Mucosa of descending colon (tissue), 3 donors: ENCODE measurements around the gene AMER3. TPM values are rescaled to one million over a fixed set of nuclear protein-coding genes. Genes with fewer than 3 reads are reported as not detected.

Source experiments
- ATAC-seq: fragments of 200-7000 bp; cut with Tn5 transposase; one replicate; pipeline ENCODE4 v1.9.1; 2020; ENCODE audit warnings: mild to moderate bottlenecking, moderate library complexity
- DNase-seq, 3 donors: peaks; one replicate each; pipeline ENCODE4 v3.0.0-alpha.2; 2020
- H3K36me3 ChIP-seq: fragments of 200-600 bp; one replicate; pipeline ENCODE4 v1.8.0; 2021; ENCODE audit warnings: low read depth, mild to moderate bottlenecking
- H3K4me1 ChIP-seq: fragments of 200-600 bp; one replicate; pipeline ENCODE4 v1.8.0; 2021; ENCODE audit warnings: low read depth, mild to moderate bottlenecking
- H3K4me3 ChIP-seq: fragments of 200-600 bp; one replicate; pipeline ENCODE4 v1.8.0; 2021; ENCODE audit warnings: mild to moderate bottlenecking
- H3K9me3 ChIP-seq: fragments of 200-600 bp; one replicate; pipeline ENCODE4 v1.8.0; 2021; ENCODE audit warnings: mild to moderate bottlenecking
- CTCF ChIP-seq: fragments of 200-600 bp; IDR thresholded peaks from one replicate; pipeline ENCODE4 v1.8.0; 2022; ENCODE audit warnings: antibody characterized with exemption, mild to moderate bottlenecking
- intact Hi-C, 2 donors: fragments of 100-400 bp; cut with DNase I in 1 of 2; cut with micrococcal nuclease in 1 of 2; formaldehyde crosslinking; loops; one replicate each; pipeline versions ENCODE4 v1.11.0 to v1.11.1; 2022; cut with DNase I, micrococcal nuclease
- total RNA-seq, 3 donors: library from RNA; stranded (reverse); fragmentation: NEBNext Ultra II Directional in 2 of 3; extraction: Animal tissue kit (Norgen Biotek cat#: 25700) in 2 of 3; gene quantifications; one replicate each; pipeline versions ENCODE4 v1.2.1 to v1.2.4, GENCODE V29; 2021 to 2023
- donor health status: DM: no; HTN: no; CAD: no; lungs with moderate emphysema.
- donor health status: DM: no; HTN: no; CAD: no.
- donor health status: DM: no; HTN: yes; CAD: no.

AMER3 gene
- total RNA-seq, 3 donors from 2014 or later: 0.16 to 0.55 (median 0.52) TPM

DNA sequence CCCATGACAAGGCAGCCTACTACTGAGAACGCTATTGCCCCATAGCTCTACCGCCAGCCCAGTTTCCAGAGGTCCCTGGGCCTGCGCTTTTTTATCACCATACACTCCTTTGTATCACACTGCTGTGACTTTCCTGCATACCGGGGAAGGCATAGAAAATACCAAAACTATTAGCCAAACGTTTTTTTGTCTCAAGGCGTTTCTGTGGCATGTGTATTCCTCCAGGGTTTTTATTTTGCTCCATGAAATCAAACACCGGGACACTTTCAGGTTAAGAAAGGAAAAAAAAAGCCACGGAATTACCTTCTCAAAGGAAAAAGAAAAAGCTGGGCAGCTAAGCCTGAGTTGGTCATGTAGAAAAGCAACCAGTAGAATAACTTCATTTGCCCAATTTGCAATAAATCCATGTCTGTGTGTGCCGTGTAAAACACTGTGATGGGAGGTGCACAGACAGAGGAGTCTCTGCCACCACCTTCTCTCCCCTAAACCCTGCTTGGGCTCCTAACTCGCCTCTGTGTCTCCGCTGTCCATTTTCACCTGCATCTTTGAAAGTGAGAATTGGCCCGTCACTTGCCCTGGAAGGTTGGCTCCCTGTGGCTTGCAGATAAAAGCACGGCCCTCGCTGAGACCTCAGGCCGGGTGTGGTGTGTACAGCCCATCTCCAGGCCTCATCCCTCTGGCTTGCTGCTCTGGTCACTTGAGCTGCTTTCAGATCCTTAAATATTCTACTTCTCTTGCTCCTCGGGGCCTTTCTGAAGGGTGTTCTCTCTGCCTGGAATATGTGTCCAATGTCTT is 1.7 kb downstream of the AMER3 start:
- no peak for TF ChIP-seq CTCF
- peaks cover 3% of the 10 kb centered on the region for H3K4me1 ChIP-seq
- DNase-seq (no peak), ATAC-seq (no peak)
- H3K9me3 ChIP-seq: no peaks in the 10 kb centered on the region
- H3K4me3 ChIP-seq: no peak overlapping the region
- H3K36me3 ChIP-seq: no peaks in the 10 kb centered on the region
- intact Hi-C loops: no loop called here

- ATAC-seq (no peak), DNase-seq (no peak)
- Histone ChIP-seq H3K9me3 (no peaks in the 10 kb centered on the region), H3K4me3 (no peak overlapping the region), H3K4me1 (peaks cover 3% of the 10 kb centered on the region), H3K36me3 (no peaks in the 10 kb centered on the region)
- no peak for TF ChIP-seq CTCF
- intact Hi-C loops: no loop called here
Observed at GRCh38 chr2:130759906-130760753, 4.8 kb downstream of the AMER3 start.

GRCh38 chr2:130760754-130761751 is 5.7 kb downstream of the AMER3 start:
- intact Hi-C loops: no loop called here
- no peaks in the 10 kb centered on the region for H3K36me3 ChIP-seq
- H3K9me3 ChIP-seq: no peaks in the 10 kb centered on the region
- H3K4me1 ChIP-seq: no peaks in the 10 kb centered on the region
- DNase-seq: no peak
- no peak overlapping the region for H3K4me3 ChIP-seq
- no peak for ATAC-seq
- TF ChIP-seq CTCF: no peak

DNA sequence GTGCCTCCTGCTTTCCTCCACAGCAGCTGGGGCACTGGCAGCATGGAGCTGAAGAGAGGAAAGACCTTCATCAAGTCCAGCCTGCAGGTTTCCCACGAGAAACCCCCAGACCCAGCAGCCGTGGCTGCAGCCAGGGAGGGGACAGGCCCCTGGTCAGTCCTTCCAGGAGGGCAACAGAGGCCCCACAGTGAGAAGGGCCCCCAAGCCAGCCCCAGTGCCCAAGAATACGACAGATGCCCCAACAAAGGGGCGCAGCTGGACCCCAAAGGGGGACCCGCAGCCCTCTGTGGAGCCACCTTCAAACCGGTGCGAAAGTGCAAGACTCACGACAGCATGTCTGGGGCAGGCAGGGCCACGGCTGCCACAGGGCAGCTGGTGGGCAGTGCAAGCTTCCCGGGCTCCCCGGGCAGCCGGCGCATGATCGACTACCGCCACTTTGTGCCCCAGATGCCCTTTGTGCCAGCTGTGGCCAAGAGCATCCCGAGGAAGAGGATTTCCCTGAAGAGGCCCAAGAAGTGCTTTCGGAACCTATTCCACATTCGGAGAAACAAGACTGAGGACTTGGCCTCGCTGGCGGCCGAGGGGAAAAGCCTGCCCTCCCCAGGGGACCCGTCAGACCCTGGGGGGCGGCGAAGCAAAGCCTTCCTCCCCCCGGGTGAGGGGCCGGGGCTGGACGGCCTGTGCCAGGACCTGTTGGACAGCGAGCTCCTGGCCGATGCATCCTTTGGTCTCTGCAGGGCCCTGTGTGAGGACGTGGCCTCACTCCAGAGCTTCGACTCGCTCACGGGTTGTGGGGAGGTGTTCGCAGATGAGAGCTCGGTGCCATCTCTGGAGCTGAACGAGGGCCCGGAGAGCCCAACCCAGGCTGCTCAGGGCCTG is 6.9 kb downstream of the AMER3 start:
- DNase-seq (no peak), ATAC-seq (no peak)
- intact Hi-C loops: no loop called here
- no peaks in the 10 kb centered on the region for H3K4me1 ChIP-seq
- no peaks in the 10 kb centered on the region for H3K9me3 ChIP-seq
- H3K4me3 ChIP-seq: no peak overlapping the region
- TF ChIP-seq CTCF: no peak
- no peaks in the 10 kb centered on the region for H3K36me3 ChIP-seq
